Measurements from ENCODE around the gene NFATC2.
"Not testable (repeated sequence)": the region's sequence is repeated elsewhere in the genome, so short reads cannot be mapped to it uniquely, and the experiment has no call there.

The NFATC2 gene

GRCh38 chr20:51567622-51568021 is 25.1 kb upstream of the NFATC2 start:
- DNase-seq: no peak

GRCh38 chr20:51566594-51566993 is 24.1 kb upstream of the NFATC2 start:
- no peak for DNase-seq

DNA sequence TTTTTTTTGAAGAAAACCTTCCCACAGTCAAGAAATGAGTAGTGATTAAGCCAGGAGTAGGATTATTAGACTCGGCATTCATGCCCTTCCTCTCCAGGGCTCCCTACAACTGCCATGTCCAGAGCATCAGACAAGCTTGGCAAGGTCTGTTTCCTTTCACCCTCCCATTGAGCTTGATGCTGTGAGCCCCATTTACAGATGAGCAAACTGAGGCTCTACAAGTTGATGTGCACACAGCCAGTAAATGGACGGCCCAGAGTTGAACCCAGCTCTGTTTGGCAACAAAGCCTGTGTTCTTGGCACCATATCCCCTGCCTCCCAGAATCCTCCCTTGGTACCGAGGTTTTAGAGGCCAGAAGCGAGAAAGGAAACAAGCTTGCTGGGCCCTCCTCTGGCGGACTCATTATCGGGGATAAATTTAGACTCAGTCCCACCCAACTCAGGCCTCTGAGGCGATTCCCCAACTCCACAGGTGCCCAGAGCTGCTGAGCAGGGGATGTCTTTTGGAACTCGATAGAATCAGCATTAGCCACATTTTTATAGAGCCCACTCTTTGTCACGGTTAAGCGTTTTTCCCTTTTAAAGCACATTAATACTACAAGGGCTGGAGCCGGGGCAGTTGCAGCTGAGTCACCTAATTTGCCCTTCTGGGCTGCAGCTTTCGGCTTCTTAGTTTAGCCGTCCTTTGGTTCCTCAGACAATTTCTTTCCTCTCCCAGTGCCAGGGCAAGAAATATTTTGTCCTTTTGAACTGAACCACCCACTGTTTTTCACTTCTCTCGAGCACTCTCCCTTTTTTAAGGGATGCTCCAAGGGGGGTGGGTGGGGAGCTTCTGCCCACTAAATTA is 23.0 kb upstream of the NFATC2 start:
- no peak for DNase-seq

GRCh38 chr20:51563486-51564332 is 21.2 kb upstream of the NFATC2 start:
- no peak for DNase-seq

DNA sequence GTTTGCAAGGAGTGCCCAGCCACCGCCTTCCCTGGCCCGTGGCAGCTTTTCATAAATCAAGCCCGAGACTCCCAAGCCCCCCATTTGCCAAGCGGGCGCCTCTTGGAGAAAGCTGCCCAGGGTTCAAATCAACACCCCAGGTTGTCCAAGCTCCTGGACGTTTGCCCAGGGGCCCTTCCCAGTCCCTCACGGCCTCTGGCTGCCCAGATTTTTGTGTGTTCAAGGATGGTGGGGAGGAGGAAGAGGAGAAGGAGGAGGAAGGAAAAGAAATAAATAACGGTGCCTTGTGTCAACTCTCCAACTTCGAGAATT is 20.6 kb upstream of the NFATC2 start:
- no peak for DNase-seq

GRCh38 chr20:51562332-51563173 is 20.0 kb upstream of the NFATC2 start:
- no peak for DNase-seq

- no peak for DNase-seq
Measured at GRCh38 chr20:51562027-51562331, 19.5 kb upstream of the NFATC2 start.

GRCh38 chr20:51560550-51561307 is 18.2 kb upstream of the NFATC2 start:
- DNase-seq: no peak

- no peak for DNase-seq
Measured at GRCh38 chr20:51560042-51560441, 17.5 kb upstream of the NFATC2 start.

- no peak for DNase-seq
Measured at GRCh38 chr20:51554538-51555165, 12.1 kb upstream of the NFATC2 start.

- no peak for DNase-seq
Measured at GRCh38 chr20:51553897-51554486, 11.5 kb upstream of the NFATC2 start.

GRCh38 chr20:51551186-51551585 is 8.7 kb upstream of the NFATC2 start:
- no peak for DNase-seq

DNA sequence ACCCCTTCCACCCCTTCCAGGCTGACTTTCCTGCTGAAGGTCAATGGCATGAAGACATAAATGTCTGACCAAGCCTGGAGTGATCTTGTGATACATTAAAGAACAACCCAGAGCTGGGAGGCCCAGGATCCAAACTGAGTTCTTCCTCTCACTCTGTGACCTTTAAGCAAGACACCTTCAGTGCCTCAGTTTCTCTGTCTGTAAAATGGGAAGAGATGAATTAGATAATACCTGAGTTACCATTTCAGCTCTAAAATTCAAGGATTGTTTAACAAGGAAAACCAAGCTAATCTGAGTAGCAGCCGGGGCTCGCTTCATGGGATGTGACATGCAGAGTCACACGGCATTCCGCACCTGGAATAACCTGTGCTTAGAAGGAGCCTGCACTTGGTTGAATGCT is 7.0 kb upstream of the NFATC2 start:
- DNase-seq: no peak

- no peak for DNase-seq
Measured at GRCh38 chr20:51547951-51548350, 5.4 kb upstream of the NFATC2 start.

DNA sequence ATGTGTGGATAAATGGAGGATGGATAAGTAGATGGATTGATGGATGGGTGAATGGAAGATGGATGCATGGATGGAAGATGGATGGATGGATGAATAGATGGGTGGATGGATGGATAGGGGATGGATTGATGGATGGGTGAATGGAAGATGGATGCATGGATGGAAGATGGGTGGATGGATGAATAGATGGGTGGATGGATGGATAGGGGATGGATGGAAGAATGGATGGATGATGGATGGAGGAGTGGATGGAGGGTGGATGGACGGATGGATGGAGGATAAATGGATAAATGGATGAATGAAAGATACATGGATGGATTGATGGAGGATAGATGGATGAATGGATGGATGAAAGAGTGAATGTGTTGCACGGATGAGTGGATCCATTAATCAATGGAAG is 3.0 kb upstream of the NFATC2 start:
- DNase-seq: no peak

DNA sequence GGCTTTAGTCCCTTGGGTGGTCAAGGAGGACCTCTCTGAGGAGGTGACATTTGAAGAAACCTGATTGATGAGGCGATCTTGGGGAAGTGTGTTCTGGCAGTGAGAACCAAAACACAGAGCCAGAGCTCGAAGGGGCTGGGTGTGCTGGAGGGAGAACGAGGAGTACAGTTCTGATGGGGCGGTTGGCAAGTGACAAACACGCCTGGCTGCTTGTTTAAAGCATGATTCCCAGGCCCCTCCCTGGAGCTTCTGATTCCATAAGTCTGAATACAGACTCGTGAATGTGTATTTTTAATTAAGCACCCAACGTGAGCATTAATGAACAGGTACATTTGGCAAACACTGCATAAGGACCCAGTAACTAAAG is 886 bp upstream of the NFATC2 start:
- no peak for DNase-seq

- no peak for DNase-seq
Measured at GRCh38 chr20:51542033-51542570, 417 bp downstream of the NFATC2 start.

- peak; percentile 61 for DNase-seq
Measured at GRCh38 chr20:51541189-51542032, 1.1 kb downstream of the NFATC2 start.

DNA sequence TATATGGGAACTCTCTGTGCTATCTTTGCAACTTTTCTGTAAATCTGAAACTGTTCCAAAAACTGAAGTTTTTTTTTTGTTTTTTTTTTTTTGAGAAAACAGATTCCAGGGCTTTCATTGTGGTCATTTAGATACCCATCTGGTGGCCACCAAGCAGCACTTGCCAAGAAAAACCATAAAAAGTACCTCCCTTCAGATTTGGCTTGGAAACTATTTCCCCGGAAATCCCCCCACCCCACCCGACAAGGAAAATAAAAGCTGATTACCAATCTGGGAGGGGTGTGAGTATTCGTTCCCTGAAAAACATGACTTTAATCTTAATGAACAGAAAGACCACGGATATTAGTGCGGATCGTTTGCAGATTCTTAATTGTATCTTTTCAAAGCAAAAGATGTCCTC is 1.9 kb downstream of the NFATC2 start:
- no peak for DNase-seq

DNA sequence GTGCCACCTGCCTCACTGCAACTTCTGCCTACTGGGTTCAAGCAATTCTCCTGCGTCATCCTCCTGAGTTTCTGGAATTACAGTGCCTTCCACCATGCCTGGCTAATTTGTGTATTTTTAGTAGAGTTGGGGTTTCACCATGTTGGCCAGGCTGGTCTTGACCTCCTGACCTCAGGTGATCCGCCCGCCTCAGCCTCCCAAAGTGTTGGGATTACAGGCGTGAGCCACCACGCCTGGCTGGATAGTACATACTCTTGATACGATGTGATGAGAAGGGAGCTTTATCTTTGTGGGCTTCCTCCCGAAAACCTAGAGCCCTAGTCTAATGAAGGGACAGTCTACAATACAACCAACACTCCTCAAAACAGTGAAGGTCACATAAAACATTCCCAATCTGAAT is 2.4 kb downstream of the NFATC2 start:
- DNase-seq: not testable (repeated sequence)
